Fibroblast of peridontal ligament (primary cell): ENCODE measurements around the gene GVQW3.
"Not testable (repeated sequence)": the region's sequence is repeated elsewhere in the genome, so short reads cannot be mapped to it uniquely, and the experiment has no call there.

Source experiments
- DNase-seq: peaks from one replicate; pipeline ENCODE4 v3.0.0-alpha.2; 2010; ENCODE audit errors: extremely low read depth

Gene GVQW3

GRCh38 chr11:76385903-76386302, 4.8 kb downstream of the GVQW3 start:
- DNase-seq = no peak

GRCh38 chr11:76388408-76388807, 7.3 kb downstream of the GVQW3 start:
- no peak for DNase-seq

- no peak for DNase-seq
Measured at GRCh38 chr11:76391021-76391420, 9.9 kb downstream of the GVQW3 start.

- no peak for DNase-seq
Measured at GRCh38 chr11:76391811-76392475, 10.8 kb downstream of the GVQW3 start.

- DNase-seq = no peak
Measured at GRCh38 chr11:76392870-76393269, 11.7 kb downstream of the GVQW3 start.

- no peak for DNase-seq
Measured at GRCh38 chr11:76394411-76394810, 13.3 kb downstream of the GVQW3 start.

- no peak for DNase-seq
Measured at GRCh38 chr11:76395296-76395695, 14.2 kb downstream of the GVQW3 start.

- DNase-seq = no peak
Measured at GRCh38 chr11:76397383-76397782, 16.3 kb downstream of the GVQW3 start.

GRCh38 chr11:76400967-76401366, 19.8 kb downstream of the GVQW3 start:
- no peak for DNase-seq

GRCh38 chr11:76401484-76401883, 20.4 kb downstream of the GVQW3 start:
- DNase-seq = not testable (repeated sequence)

- no peak for DNase-seq
Measured at GRCh38 chr11:76406359-76406758, 25.2 kb downstream of the GVQW3 start.

GRCh38 chr11:76408171-76408965, 27.2 kb downstream of the GVQW3 start:
- DNase-seq = no peak

GRCh38 chr11:76410851-76411357, 29.8 kb downstream of the GVQW3 start:
- no peak for DNase-seq

GRCh38 chr11:76415073-76415472, 34.0 kb downstream of the GVQW3 start:
- no peak for DNase-seq

GRCh38 chr11:76419896-76420295, 38.8 kb downstream of the GVQW3 start:
- DNase-seq = no peak

GRCh38 chr11:76424379-76424778, 43.3 kb downstream of the GVQW3 start:
- DNase-seq = no peak

GRCh38 chr11:76424891-76425290, 43.8 kb downstream of the GVQW3 start:
- DNase-seq = no peak

GRCh38 chr11:76426660-76427059, 45.5 kb downstream of the GVQW3 start:
- no peak for DNase-seq

GRCh38 chr11:76436020-76436419, 54.9 kb downstream of the GVQW3 start:
- DNase-seq = peak; percentile 9

GRCh38 chr11:76443268-76443980, 62.3 kb downstream of the GVQW3 start:
- DNase-seq = peak; percentile 18

GRCh38 chr11:76444065-76444383, 62.9 kb downstream of the GVQW3 start:
- DNase-seq = no peak

- peak; percentile 100 for DNase-seq
Measured at GRCh38 chr11:76444384-76445120, 63.4 kb downstream of the GVQW3 start, which contains the start of gene EMSY. Gene EMSY (plus strand): TSS chr11:76445018. CDS start chr11:76446939, 1,921 bp downstream.
